ENCODE measurements around the gene MMP17. TPM values are rescaled to one million over a fixed set of nuclear protein-coding genes. Genes with fewer than 3 reads are reported as not detected.

MMP17 gene
- total and polyA plus RNA-seq, 8 donors, result 2.0 to 5.2 (median 3.3) TPM

- H3K36me3 ChIP-seq, result peaks cover 0 to 91% of the 10 kb centered on the region in 2 donors
- no peaks in the 10 kb centered on the region for H3K9me3 ChIP-seq
- ATAC-seq (no peak), DNase-seq (no peak)
- no peaks in the 10 kb centered on the region for H3K27me3 ChIP-seq
- TF ChIP-seq, protein P1, sequence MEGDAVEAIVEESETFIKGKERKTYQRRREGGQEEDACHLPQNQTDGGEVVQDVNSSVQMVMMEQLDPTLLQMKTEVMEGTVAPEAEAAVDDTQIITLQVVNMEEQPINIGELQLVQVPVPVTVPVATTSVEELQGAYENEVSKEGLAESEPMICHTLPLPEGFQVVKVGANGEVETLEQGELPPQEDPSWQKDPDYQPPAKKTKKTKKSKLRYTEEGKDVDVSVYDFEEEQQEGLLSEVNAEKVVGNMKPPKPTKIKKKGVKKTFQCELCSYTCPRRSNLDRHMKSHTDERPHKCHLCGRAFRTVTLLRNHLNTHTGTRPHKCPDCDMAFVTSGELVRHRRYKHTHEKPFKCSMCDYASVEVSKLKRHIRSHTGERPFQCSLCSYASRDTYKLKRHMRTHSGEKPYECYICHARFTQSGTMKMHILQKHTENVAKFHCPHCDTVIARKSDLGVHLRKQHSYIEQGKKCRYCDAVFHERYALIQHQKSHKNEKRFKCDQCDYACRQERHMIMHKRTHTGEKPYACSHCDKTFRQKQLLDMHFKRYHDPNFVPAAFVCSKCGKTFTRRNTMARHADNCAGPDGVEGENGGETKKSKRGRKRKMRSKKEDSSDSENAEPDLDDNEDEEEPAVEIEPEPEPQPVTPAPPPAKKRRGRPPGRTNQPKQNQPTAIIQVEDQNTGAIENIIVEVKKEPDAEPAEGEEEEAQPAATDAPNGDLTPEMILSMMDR (IDR thresholded peaks at IDR 0.05), result no peak
- no peaks in the 10 kb centered on the region for H3K4me1 ChIP-seq
- no peak overlapping the region for H3K4me3 ChIP-seq
- intact Hi-C loops (cut with DNase I), result no loop called here
- no peak overlapping the region for H3K27ac ChIP-seq
Measured at GRCh38 chr12:131784909-131785762, 43.1 kb upstream of the MMP17 start.

GRCh38 chr12:131785763-131786330 lies 42.3 kb upstream of the MMP17 start:
- Histone ChIP-seq H3K9me3 (no peaks in the 10 kb centered on the region), H3K4me1 (no peaks in the 10 kb centered on the region), H3K27ac (no peak overlapping the region), H3K4me3 (no peak overlapping the region), H3K36me3 (peaks cover 0 to 91% of the 10 kb centered on the region in 2 donors), H3K27me3 (no peaks in the 10 kb centered on the region)
- TF ChIP-seq, protein P1 (IDR thresholded peaks at IDR 0.05), result no peak
- intact Hi-C loops (cut with DNase I), result no loop called here
- ATAC-seq (no peak), DNase-seq (no peak)

- peaks cover 0 to 93% of the 10 kb centered on the region in 2 donors for H3K36me3 ChIP-seq
- no peak for ATAC-seq
- no peak overlapping the region for H3K27ac ChIP-seq
- no peaks in the 10 kb centered on the region for H3K27me3 ChIP-seq
- H3K9me3 ChIP-seq, result no peaks in the 10 kb centered on the region
- intact Hi-C loops (cut with DNase I), result no loop called here
- no peak for DNase-seq
- no peaks in the 10 kb centered on the region for H3K4me1 ChIP-seq
- TF ChIP-seq, protein P1 (IDR thresholded peaks at IDR 0.05), result no peak
- no peak overlapping the region for H3K4me3 ChIP-seq
Measured at GRCh38 chr12:131786331-131786730, 41.9 kb upstream of the MMP17 start.

DNA sequence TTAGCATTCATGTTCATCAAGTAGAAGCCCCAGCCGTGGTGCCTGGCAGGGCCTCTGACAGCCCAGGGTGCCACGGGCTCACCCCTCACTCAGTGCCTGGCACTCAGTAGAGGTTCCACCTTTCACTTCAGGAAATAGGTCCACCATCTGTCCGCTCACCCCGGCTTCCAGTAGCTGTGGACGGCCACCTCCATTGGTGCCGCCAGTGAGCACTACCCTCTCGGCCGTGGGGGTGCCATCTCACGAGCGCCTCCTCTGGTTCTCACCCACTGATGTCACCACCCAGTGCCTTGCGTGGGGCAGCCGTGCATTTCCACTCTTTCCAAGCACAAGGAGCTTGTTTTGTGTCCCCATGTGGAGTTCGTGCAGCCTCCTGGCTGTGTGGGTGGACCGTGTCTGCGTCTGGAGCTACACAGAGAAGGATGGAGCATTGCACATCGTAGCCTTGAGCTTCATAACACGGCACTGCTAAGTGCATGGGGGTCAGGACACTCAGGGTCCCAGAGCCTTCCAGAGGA lies 41.0 kb upstream of the MMP17 start:
- TF ChIP-seq, protein P1 (IDR thresholded peaks at IDR 0.05), result no peak
- H3K4me3 ChIP-seq, result no peak overlapping the region
- no peak for ATAC-seq
- intact Hi-C loops (cut with DNase I), result no loop called here
- H3K4me1 ChIP-seq, result no peaks in the 10 kb centered on the region
- H3K27me3 ChIP-seq, result no peaks in the 10 kb centered on the region
- H3K9me3 ChIP-seq, result no peaks in the 10 kb centered on the region
- no peak for DNase-seq
- H3K27ac ChIP-seq, result no peak overlapping the region
- peaks cover 0 to 90% of the 10 kb centered on the region in 2 donors for H3K36me3 ChIP-seq

- intact Hi-C loops (cut with DNase I), result no loop called here
- ATAC-seq (no peak), DNase-seq (no peak)
- no peak overlapping the region for H3K4me3 ChIP-seq
- no peaks in the 10 kb centered on the region for H3K4me1 ChIP-seq
- H3K36me3 ChIP-seq, result peaks cover 0 to 88% of the 10 kb centered on the region in 2 donors
- no peaks in the 10 kb centered on the region for H3K27me3 ChIP-seq
- H3K9me3 ChIP-seq, result no peaks in the 10 kb centered on the region
- no peak overlapping the region for H3K27ac ChIP-seq
- TF ChIP-seq, protein P1 (IDR thresholded peaks at IDR 0.05), result no peak
Measured at GRCh38 chr12:131788070-131788469, 40.1 kb upstream of the MMP17 start.

Measured in left lung (tissue), 10 donors.